ENCODE measurements around the gene TTLL8. TPM values are rescaled to one million over a fixed set of nuclear protein-coding genes. Genes with fewer than 3 reads are reported as not detected.

Gene TTLL8
- polyA plus RNA-seq, 1 of the 3 experiments (the other 2 are of a cell fraction): not detected

- CTCF ChIA-PET: interaction anchor here (0.7 to 1.4 kb wide), 3 partner anchors 20 to 41 kb away, joined by 3 to 5 read pairs (median 3); no protein-coding TSS in a partner anchor
Observed at GRCh38 chr22:50071432-50072166, 13.5 kb upstream of the TTLL8 start.

GRCh38 chr22:50070366-50070765, 12.3 kb upstream of the TTLL8 start:
- no peak overlapping the region for H3K4me2 ChIP-seq
- no peak overlapping the region for H2AFZ ChIP-seq (ENCODE audit: low read depth)
- H3K9ac ChIP-seq: no peak overlapping the region
- no peaks in the 10 kb centered on the region for H4K20me1 ChIP-seq (ENCODE audit: insufficient read depth)
- H3K27ac ChIP-seq (ENCODE audit: low read depth in 2 of 2, low read length in 1 of 2): no peak overlapping the region
- 73% methylated on average over 5 of the region's 8 CpGs for WGBS (ENCODE audit: low lambda C conversion rate)
- H3K79me2 ChIP-seq (ENCODE audit: insufficient read depth): no peaks in the 10 kb centered on the region
- no peak for TF ChIP-seq TEAD4 (IDR thresholded peaks at IDR 0.05; ENCODE audit: borderline replicate concordance, insufficient read depth)
- TF ChIP-seq SIN3A (IDR thresholded peaks at IDR 0.05; ENCODE audit: borderline replicate concordance, low read depth, low read length): no peak
- no peak for TF ChIP-seq REST (IDR thresholded peaks at IDR 0.05; ENCODE audit: low read depth, low read length)
- no peak for TF ChIP-seq RFX5 (IDR thresholded peaks at IDR 0.05; ENCODE audit: low read length)
- no peak for TF ChIP-seq FOXJ3 (CRISPR knock-in tag; IDR thresholded peaks at IDR 0.05)
- TF ChIP-seq SMC3 (IDR thresholded peaks at IDR 0.05; ENCODE audit: low read depth, low read length): no peak
- TF ChIP-seq GABPA (IDR thresholded peaks at IDR 0.05; ENCODE audit: low read depth): no peak
- TF ChIP-seq MAX (IDR thresholded peaks at IDR 0.05; ENCODE audit: low read depth): no peak
- H3F3A ChIP-seq (replicated peaks; ENCODE audit: insufficient read depth): no peaks in the 10 kb centered on the region
- no peaks in the 10 kb centered on the region for H3K36me3 ChIP-seq (replicated peaks in 1 of 2; ENCODE audit: control insufficient read depth in 1 of 2, insufficient read depth in 2 of 2, low read length in 1 of 2)
- H3K27me3 ChIP-seq (ENCODE audit: insufficient read depth): 0 out of 2 replicates have a peak, but pooled peaks cover 3% of the 10 kb centered on the region
- ChIA-PET CTCF (interaction anchor here (1.2 kb wide), 1 partner anchor 40 kb away, joined by 3 read pairs; no protein-coding TSS in a partner anchor), POLR2A (no interaction called here)
- no peak overlapping the region for H3K4me3 ChIP-seq (ENCODE audit: low read depth in 2 of 2, low read length in 1 of 2)
- DNase-seq: no peak
- no peaks in the 10 kb centered on the region for H3K9me3 ChIP-seq
- no peaks in the 10 kb centered on the region for H3K9me2 ChIP-seq
- no peaks in the 10 kb centered on the region; a peak in 1 of 4 replicates for H3K4me1 ChIP-seq (ENCODE audit: control insufficient read depth in 1 of 2, insufficient read depth in 2 of 2, low read depth in 1 of 2, low read length in 1 of 2)

More at GRCh38 chr22:50071432-50072166, 13.5 kb upstream of the TTLL8 start:
- TF ChIP-seq FOXM1 (IDR thresholded peaks at IDR 0.05; ENCODE audit: low read depth): no peak
- no peak for TF ChIP-seq MAX (IDR thresholded peaks at IDR 0.05; ENCODE audit: low read depth)
- TF ChIP-seq, protein P1, sequence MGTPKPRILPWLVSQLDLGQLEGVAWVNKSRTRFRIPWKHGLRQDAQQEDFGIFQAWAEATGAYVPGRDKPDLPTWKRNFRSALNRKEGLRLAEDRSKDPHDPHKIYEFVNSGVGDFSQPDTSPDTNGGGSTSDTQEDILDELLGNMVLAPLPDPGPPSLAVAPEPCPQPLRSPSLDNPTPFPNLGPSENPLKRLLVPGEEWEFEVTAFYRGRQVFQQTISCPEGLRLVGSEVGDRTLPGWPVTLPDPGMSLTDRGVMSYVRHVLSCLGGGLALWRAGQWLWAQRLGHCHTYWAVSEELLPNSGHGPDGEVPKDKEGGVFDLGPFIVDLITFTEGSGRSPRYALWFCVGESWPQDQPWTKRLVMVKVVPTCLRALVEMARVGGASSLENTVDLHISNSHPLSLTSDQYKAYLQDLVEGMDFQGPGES (IDR thresholded peaks at IDR 0.05; ENCODE audit: low read depth, low read length): no peak
- TF ChIP-seq EZH2phosphoT487 (IDR thresholded peaks at IDR 0.05; ENCODE audit: borderline replicate concordance, low read depth): no peak
- no peak for TF ChIP-seq TAF1 (IDR thresholded peaks at IDR 0.05; ENCODE audit: borderline replicate concordance, low read depth, low read length)
- Histone ChIP-seq H3K27ac (ENCODE audit: low read depth in 2 of 2, low read length in 1 of 2) (no peak overlapping the region), H2AFZ (ENCODE audit: low read depth) (no peak overlapping the region), H3K9me3 (no peaks in the 10 kb centered on the region), H3K4me2 (no peak overlapping the region), H3K27me3 (ENCODE audit: insufficient read depth) (no peaks in the 10 kb centered on the region), H3K4me1 (ENCODE audit: control insufficient read depth in 1 of 2, insufficient read depth in 2 of 2, low read depth in 1 of 2, low read length in 1 of 2) (no peaks in the 10 kb centered on the region; a peak in 1 of 4 replicates), H3K9ac (no peak overlapping the region), H4K20me1 (ENCODE audit: insufficient read depth) (no peaks in the 10 kb centered on the region), H3K36me3 (replicated peaks in 1 of 2; ENCODE audit: control insufficient read depth in 1 of 2, insufficient read depth in 2 of 2, low read length in 1 of 2) (no peaks in the 10 kb centered on the region), H3K9me2 (no peaks in the 10 kb centered on the region), H3K79me2 (ENCODE audit: insufficient read depth) (no peaks in the 10 kb centered on the region), H3F3A (replicated peaks; ENCODE audit: insufficient read depth) (no peaks in the 10 kb centered on the region), H3K4me3 (ENCODE audit: low read depth in 2 of 2, low read length in 1 of 2) (no peak overlapping the region)
- no peak for DNase-seq
- POLR2A ChIA-PET: no interaction called here
- WGBS (ENCODE audit: low lambda C conversion rate): 62% methylated on average over 2 of the region's 14 CpGs
